ENCODE results near the gene TPRG1.

GRCh38 chr3:189186101-189186500 lies 14.3 kb downstream of the TPRG1 start:
- TF ChIP-seq CTCF (IDR thresholded peaks at IDR 0.05) (no peak), POLR2AphosphoS5 (IDR thresholded peaks at IDR 0.05) (no peak), POLR2A (IDR thresholded peaks at IDR 0.05) (no peak)

Data from prostate gland (tissue), 2 donors.